OCI-LY7 (cell line): Measurements from ENCODE around the gene PRKN. TPM values are rescaled to one million over a fixed set of nuclear protein-coding genes. Genes with fewer than 3 reads are reported as not detected.

ENCODE experiments used
- BruUV-seq: library from RNA; stranded (reverse); fragments of 400-500 nt; replicated peaks from 2 replicates; lab custom pipeline; 2021; lab: Mats Ljungman, UMichigan
- CTCF ChIA-PET: fragments of 300-600 bp; sonication (Branson Sonifier 250); formaldehyde crosslinking; loops from one replicate; lab custom pipeline; 2022; ENCODE audit warnings: antibody characterized with exemption; ENCODE audit not compliant: unreplicated experiment; lab: Charles Lee
- POLR2A ChIA-PET: fragments of 300-600 bp; sonication (Branson Sonifier 250); formaldehyde crosslinking; loops from one replicate; lab custom pipeline; 2022; ENCODE audit warnings: antibody characterized with exemption; lab: Charles Lee
- DNase-seq: peaks from one replicate; pipeline ENCODE4 v3.0.0-alpha.2; 2015; ENCODE audit warnings: low spot score
- H2AFZ ChIP-seq: fragments of 200-600 bp; sonication (generic), shearing (Covaris generic); 2 replicates; pipeline ENCODE4 v1.6.1; 2014; ENCODE audit warnings: mild to moderate bottlenecking, antibody characterized with exemption, low read length, moderate library complexity
- H3K27ac ChIP-seq: fragments of 200-600 bp; sonication (generic); 2 replicates; pipeline ENCODE4 v1.5.1; 2014; ENCODE audit warnings: mixed run types, low read depth, mild to moderate bottlenecking, moderate library complexity, low read length, inconsistent platforms; ENCODE audit not compliant: poor library complexity, severe bottlenecking
- H3K36me3 ChIP-seq: fragments of 200-600 bp; sonication (generic); 2 replicates; pipeline ENCODE4 v1.6.1; 2014; ENCODE audit warnings: mild to moderate bottlenecking, antibody characterized with exemption, low read length, moderate library complexity, mixed read lengths; ENCODE audit not compliant: insufficient read depth
- H3K4me1 ChIP-seq: fragments of 200-600 bp; sonication (generic); 2 replicates; pipeline ENCODE4 v1.5.1; 2014; ENCODE audit warnings: mild to moderate bottlenecking, low read length; ENCODE audit not compliant: insufficient read depth, poor library complexity, severe bottlenecking
- H3K4me2 ChIP-seq: fragments of 200-600 bp; sonication (generic); 2 replicates; pipeline ENCODE4 v1.6.1; 2014; ENCODE audit warnings: mild to moderate bottlenecking, low read length
- H3K4me3 ChIP-seq: fragments of 200-600 bp; sonication (generic); 2 replicates; pipeline ENCODE4 v1.5.1; 2014; ENCODE audit warnings: mild to moderate bottlenecking, low read depth, low read length; ENCODE audit not compliant: poor library complexity, severe bottlenecking
- H3K79me2 ChIP-seq: fragments of 200-600 bp; sonication (generic); 2 replicates; pipeline ENCODE4 v1.6.1; 2016; ENCODE audit warnings: low read depth, mild to moderate bottlenecking, low read length, moderate library complexity, mixed read lengths; ENCODE audit not compliant: insufficient read depth
- H3K9me2 ChIP-seq: fragments of 200-600 bp; sonication (generic); 2 replicates; pipeline ENCODE4 v1.6.1; 2016; ENCODE audit warnings: mild to moderate bottlenecking, low read length, mixed read lengths; ENCODE audit not compliant: insufficient read depth
- H3K9me3 ChIP-seq: fragments of 200-600 bp; sonication (generic); 2 replicates; pipeline ENCODE4 v1.6.1; 2014; ENCODE audit warnings: mild to moderate bottlenecking, mixed run types, low read length, mixed read lengths
- H4K20me1 ChIP-seq: fragments of 200-600 bp; sonication (generic); 2 replicates; pipeline ENCODE4 v1.6.1; 2014; ENCODE audit warnings: mild to moderate bottlenecking, antibody characterized with exemption, low read length, moderate library complexity, mixed read lengths; ENCODE audit not compliant: insufficient read depth
- EZH2phosphoT487 ChIP-seq: fragments of 200-600 bp; sonication (generic); IDR thresholded peaks from 2 replicates; pipeline ENCODE4 v1.6.1; 2018; ENCODE audit warnings: low read depth, borderline replicate concordance, mild to moderate bottlenecking, mixed run types, antibody characterized with exemption, low read length, moderate library complexity, mixed read lengths
- intact Hi-C: fragments of 100-400 bp; cut with micrococcal nuclease; formaldehyde crosslinking; loops from one replicate; pipeline ENCODE4 v1.10.0; 2022; ENCODE audit not compliant: unreplicated experiment
- total RNA-seq, 2 experiments: library from RNA; depleted of rRNA in 1 of 2; stranded (reverse); fragments of >200 nt in 1 of 2; shearing (Covaris generic) in 1 of 2; gene quantifications; 2 replicates each; pipeline ENCODE4 v1.2.3, GENCODE V29; 2014 to 2022
- TF ChIP-seq, protein P1 (sequence below): fragments of 200-600 bp; sonication (generic); conservative IDR thresholded peaks from 2 replicates; pipeline ENCODE4 v1.5.1; 2014; ENCODE audit warnings: mild to moderate bottlenecking, antibody characterized with exemption, low read length, moderate library complexity, mixed read lengths

Gene PRKN
- total RNA-seq, 2 experiments from 2014 or later = 1.3 to 2.0 TPM

DNA sequence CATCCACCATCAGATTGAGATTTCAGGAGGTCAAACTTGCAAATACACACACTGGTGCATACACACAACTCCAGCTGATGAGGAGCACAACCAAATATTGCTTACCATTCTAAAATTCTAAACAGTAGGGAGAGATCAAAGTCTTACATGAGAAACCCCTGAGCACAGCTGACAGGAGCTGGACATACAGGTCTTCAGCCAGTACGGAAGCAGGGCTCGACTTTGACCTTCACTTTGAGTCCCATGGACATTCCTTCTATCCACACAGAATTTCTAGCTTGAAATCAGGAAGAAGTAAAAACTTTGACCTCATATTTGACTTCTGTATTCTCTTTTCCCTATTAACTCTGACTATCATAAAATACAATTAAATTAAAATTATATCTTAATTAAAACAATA lies 90.2 kb downstream of the PRKN start:
- CTCF ChIA-PET = no interaction called here
- Histone ChIP-seq H3K4me1 (no peaks in the 10 kb centered on the region), H3K9me2 (no peaks in the 10 kb centered on the region), H3K79me2 (no peaks in the 10 kb centered on the region), H3K4me2 (no peak overlapping the region), H3K4me3 (no peak overlapping the region), H2AFZ (no peak overlapping the region), H3K9me3 (no peaks in the 10 kb centered on the region), H3K36me3 (no peaks in the 10 kb centered on the region), H3K27ac (no peak overlapping the region), H4K20me1 (no peaks in the 10 kb centered on the region)
- BruUV-seq = no TSS peak
- intact Hi-C loops = no loop called here
- TF ChIP-seq EZH2phosphoT487 = no peak
- TF ChIP-seq, protein P1, sequence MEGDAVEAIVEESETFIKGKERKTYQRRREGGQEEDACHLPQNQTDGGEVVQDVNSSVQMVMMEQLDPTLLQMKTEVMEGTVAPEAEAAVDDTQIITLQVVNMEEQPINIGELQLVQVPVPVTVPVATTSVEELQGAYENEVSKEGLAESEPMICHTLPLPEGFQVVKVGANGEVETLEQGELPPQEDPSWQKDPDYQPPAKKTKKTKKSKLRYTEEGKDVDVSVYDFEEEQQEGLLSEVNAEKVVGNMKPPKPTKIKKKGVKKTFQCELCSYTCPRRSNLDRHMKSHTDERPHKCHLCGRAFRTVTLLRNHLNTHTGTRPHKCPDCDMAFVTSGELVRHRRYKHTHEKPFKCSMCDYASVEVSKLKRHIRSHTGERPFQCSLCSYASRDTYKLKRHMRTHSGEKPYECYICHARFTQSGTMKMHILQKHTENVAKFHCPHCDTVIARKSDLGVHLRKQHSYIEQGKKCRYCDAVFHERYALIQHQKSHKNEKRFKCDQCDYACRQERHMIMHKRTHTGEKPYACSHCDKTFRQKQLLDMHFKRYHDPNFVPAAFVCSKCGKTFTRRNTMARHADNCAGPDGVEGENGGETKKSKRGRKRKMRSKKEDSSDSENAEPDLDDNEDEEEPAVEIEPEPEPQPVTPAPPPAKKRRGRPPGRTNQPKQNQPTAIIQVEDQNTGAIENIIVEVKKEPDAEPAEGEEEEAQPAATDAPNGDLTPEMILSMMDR = no peak
- POLR2A ChIA-PET = interaction anchor here (0.6 kb wide), 1 partner anchor 29 kb away, joined by 3 read pairs; no protein-coding TSS in a partner anchor
- DNase-seq = no peak

DNA sequence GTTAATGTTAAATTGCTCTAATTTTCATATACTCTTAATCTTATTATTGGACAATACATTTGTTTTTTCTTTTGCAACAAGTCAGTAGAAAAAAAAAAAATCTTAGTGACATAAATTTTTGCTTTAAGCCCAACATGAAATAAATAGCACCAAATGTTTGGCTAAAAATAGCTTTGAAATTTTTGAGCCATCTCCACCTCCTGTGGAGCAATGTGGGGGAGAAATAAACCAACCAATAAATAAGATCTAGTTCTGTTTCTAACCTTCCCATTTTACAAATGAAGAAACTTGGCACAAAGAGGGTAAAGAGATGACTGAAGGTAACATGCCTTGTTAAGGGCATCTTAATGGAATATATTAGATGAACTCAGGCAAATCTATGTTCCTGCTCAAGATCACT lies 91.4 kb downstream of the PRKN start:
- no TSS peak for BruUV-seq
- no peaks in the 10 kb centered on the region for H3K36me3 ChIP-seq
- no peaks in the 10 kb centered on the region for H3K79me2 ChIP-seq
- no peak overlapping the region for H3K27ac ChIP-seq
- H4K20me1 ChIP-seq = no peaks in the 10 kb centered on the region
- TF ChIP-seq, protein P1 = no peak
- no peak for TF ChIP-seq EZH2phosphoT487
- no peak for DNase-seq
- intact Hi-C loops = no loop called here
- H3K9me3 ChIP-seq = no peaks in the 10 kb centered on the region
- H3K4me3 ChIP-seq = no peak overlapping the region
- H3K4me2 ChIP-seq = no peak overlapping the region
- H2AFZ ChIP-seq = no peak overlapping the region
- POLR2A ChIA-PET = no interaction called here
- no peaks in the 10 kb centered on the region for H3K4me1 ChIP-seq
- CTCF ChIA-PET = no interaction called here
- no peaks in the 10 kb centered on the region for H3K9me2 ChIP-seq

DNA sequence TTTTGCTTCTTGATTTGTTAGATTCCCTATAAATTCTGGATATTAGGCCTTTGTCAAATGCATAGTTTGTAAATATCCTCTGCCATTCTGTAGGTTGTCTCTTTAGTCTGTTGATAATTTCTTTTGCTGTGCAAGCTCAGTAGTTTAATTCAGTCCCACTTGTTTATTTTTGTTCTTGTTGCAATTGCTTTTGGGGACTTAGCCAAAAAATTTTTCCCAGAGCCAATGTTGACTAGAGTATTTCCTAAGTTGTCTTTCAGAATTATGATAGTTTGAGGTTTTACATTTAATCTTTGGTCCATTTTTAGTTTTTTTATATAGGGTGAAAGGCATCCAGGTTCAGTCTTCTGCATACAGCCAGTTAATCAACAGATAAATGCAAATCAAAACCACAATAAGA lies 96.0 kb downstream of the PRKN start:
- no peak for DNase-seq
- Histone ChIP-seq H3K27ac (no peak overlapping the region), H3K4me3 (no peak overlapping the region), H2AFZ (no peak overlapping the region), H3K9me3 (no peaks in the 10 kb centered on the region), H4K20me1 (no peaks in the 10 kb centered on the region), H3K79me2 (no peaks in the 10 kb centered on the region), H3K4me1 (no peaks in the 10 kb centered on the region), H3K4me2 (no peak overlapping the region), H3K9me2 (no peaks in the 10 kb centered on the region), H3K36me3 (no peaks in the 10 kb centered on the region)
- ChIA-PET CTCF (no interaction called here), POLR2A (no interaction called here)
- intact Hi-C loops = no loop called here
- TF ChIP-seq, protein P1 = no peak
- TF ChIP-seq EZH2phosphoT487 = no peak
- BruUV-seq = no TSS peak
